G401.6 (cell line): ENCODE data around the gene IL22RA2.

ENCODE experiments used
- FAIRE-seq: peaks from 2 replicates; lab custom pipeline; 2012; peaks lifted over from hg19 to GRCh38; lab: Jason Lieb, UNC

IL22RA2 gene

DNA sequence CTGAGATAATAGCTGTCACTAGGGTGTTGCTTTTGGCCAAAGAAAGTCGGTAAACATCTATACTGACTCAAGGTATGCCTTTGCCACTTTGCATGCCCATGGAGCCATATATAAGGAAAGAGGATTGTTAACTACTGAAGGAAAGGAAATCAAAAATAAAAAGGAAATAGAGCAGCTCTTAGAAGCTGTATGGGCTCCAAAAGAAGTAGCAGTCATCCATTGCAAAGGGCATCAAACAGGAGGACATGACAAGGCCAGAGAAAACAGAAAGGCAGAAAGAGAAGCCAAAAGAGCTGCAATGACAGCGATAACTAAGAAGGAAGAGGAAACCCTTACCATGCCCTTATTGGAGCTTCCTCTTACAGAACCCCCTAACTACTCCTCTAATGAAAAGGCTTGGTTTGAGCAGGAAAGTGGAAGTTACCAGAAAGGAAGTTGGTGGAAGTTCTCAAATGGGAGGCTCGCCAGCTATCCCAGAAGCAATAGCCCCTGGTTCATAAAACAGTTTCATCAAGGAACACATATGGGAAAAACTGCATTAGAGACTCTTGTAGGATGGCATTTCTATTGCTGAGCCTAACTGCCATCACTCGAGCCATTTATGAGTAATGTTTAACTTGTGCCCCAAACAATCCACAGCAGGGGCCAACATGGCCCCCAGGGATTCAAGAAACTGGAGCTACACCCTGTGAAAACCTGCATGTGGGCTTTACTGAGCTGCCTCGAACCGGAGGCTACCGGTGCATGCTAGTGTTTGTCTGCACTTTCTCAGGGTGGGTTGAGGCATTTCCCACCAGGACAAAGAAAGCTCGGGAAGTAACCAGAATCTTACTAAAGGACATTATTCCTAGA is 7.0 kb downstream of the IL22RA2 start:
- FAIRE-seq: no peak

DNA sequence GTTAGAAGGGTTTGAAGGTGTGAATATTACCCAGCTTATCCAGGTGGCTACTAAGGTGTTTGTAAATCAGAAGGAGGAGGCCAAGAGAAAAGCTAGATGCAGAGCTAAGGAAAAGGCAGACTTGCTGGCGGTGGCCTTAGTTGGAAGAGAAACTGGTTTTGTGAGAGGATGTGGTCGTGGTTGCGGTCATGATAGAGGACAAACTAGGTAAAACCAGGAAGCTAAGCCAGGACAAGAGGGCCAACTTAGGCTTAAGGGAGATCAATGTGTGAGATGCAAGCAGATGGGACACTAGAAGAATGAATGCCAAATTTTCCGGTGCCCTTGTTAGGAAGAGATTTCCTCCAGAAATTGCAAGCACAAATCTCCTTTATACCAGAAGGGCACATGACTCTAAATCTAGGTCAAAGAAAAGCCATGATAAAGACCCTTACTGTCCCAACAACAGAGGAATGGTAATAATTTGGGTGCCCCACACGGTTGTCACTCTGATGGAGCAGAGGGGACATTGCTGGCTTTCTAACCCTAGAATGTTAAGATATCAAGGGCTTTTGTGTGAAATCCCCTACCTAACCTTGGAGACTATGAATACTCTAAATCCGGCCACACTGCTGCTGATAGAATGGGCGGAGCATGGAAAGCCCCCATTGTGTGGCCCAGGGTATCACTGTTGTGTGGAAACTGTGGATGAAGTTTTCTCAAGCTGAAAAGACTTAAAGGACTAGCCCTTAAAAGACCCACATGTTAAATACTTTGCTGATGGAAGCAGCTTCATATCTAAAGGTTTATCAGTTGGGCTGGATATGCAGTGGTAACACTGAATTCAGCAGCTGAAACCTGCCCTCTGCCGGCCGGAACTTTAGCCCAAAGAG is 7.8 kb downstream of the IL22RA2 start:
- FAIRE-seq: no peak

DNA sequence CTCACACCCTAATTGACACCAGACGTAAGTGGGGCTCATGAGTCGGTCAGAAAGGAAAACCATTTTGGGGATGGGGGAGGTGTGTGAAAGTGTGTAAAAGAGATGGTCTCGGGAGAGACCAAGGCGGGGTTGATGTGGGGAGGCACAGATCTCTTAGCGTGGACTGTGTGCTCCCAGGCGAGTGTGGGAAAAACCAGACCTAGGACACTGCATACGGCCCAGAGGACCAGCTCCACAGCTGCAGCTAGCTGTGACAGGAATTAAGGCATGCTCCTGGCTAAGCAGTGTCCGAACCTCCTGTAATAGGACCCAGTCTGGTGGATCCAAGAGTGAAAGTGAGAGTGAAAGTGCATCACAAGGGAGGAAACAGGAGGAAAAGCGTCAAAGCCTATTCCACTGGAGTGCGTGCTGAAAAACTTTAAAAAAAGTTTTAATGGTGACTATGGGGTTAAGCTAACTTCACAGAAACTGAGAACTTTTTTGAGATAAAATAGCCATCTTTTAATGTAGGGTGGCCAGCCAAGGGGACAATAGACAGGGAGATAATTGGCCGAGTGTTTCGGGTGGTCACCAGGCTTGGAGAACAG is 9.6 kb downstream of the IL22RA2 start:
- FAIRE-seq: no peak

DNA sequence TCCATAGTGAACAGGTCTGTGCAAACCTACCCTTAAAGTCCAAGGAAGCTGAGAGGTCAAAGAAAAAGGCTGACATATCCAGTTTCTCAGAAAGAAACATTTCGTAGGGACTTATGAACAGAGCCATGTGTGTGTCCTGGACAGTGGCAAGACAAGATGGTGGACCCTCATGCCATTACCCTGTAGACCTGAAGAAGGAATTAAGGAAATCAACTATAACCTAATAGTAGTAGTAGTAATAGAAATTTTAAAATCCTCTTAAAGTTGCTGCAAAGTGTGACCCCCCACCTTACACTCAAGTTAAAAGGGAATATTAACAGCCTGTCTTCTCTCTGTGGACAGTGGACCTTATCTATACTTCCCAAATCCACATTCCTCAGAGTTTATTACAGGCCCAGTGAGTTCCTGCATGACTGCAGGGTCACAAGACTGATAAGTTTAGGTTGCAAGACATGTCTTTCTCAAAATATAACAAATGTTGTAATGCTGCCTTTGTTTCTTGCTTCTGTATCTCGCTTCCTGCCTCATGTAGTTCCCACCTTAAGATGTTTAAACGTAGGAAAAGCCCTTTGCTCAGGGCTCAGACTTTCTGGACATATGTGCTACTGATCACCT is 10.6 kb downstream of the IL22RA2 start:
- no peak for FAIRE-seq

DNA sequence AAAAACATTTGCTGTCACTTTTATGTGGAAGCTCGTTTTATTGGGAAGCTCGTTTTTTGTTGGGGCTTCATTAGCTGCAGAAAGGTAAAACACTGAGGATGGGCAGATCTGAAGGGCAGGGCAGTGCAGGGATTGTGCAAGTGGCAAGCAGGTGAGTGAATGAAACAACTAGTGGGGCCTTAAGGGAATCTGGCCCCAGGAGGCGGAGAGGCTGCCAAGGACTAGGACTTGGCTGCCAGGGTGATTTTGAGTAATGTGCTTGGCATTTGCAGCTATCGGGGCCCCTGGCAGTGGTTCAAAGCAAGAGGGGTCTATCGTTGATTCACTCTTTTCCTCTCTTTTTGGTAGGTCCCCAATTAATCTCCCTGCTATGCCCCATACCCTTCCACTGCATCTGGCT is 11.5 kb downstream of the IL22RA2 start:
- no peak for FAIRE-seq

DNA sequence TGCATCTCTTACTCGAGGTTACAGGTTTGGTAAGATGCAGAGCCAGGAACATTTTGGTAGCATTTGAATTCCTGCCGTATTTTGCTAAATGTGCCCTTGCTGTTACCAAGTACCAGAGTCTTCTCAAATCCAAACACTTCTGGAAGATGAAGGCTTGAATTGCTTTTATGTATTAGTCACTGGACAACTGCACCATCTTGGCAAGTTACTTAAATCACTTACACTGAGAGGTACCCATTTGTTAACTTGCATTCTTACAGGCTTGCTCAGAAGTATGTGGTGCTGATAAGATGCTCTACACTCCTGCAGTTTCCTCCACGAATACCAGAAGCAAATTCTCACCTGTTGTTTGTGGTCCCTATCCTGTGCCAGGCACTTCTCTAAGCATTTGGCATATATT is 12.7 kb downstream of the IL22RA2 start:
- FAIRE-seq: no peak

DNA sequence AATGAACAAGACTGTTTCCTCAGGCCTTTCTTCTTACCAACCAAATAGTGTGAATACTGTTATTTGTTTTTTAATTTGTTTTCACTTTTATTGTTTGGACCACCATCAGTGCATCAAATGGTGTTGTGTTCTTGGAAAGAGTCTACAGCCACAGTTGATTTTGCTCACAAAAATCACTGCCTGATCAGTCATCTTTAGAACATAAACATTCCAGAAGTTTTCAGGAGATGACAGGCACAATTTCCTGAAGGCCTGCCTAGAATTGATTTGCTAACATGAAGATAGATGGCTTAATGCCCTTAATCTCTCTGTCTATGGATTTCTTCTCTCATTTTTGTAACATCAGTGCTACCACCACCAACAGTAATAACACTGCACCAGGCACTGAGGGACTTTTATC is 13.5 kb downstream of the IL22RA2 start:
- no peak for FAIRE-seq

DNA sequence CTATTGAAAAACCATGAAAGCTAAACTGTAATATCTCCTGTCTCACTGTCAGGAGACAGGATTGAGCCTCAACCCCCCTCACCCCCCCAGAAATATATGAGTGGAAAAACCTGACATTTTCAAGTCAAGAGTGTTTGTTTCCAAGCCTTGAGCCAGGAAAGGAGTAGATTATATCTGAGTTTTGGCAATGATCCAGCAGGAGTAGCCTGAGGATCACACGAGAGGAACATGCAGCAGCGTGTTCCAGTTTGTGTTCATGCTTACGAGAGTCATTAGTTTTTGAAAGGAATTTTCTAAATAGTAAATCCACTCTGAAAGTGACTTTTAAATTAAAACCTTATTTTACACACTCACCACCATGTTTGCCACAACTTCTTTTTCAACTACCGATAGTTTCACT is 15.8 kb downstream of the IL22RA2 start:
- no peak for FAIRE-seq

DNA sequence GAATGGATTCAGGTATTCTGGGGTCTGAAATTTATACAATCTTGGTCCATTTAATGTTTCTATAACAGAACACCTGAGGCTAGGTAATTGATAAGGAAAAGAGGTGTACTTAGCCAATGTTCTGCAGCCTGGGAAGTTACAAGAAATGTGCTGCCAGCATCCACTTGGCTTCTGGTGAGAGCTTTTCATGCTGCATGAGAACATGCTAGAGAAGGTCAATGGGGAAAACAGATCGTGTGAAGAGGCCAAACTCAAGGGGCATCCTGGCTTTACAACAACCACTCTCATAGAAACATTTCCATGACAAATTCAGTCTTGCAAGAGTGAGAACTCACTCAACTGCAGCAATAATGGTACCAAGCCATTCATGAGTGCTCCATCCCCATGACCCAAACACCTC is 16.8 kb downstream of the IL22RA2 start:
- FAIRE-seq: no peak

DNA sequence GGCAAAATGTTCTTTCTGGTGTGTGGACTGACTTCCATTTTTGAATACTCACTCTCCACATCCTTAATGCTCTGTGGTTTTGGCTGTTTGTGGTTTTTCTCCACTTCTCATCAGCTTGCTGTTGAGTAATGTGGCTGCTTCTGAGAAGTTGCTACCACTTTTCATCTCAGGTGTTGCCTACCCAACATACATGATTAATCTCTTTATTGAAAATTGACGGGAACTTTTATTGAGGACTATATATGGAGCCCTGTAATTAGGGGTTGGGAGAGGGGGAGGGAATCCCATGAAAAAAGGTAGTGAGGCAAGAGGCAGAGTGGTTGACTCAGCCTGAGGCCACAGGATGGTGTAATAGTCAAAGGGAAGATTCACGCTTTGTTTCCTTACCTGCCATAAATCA is 17.6 kb downstream of the IL22RA2 start:
- FAIRE-seq: no peak

DNA sequence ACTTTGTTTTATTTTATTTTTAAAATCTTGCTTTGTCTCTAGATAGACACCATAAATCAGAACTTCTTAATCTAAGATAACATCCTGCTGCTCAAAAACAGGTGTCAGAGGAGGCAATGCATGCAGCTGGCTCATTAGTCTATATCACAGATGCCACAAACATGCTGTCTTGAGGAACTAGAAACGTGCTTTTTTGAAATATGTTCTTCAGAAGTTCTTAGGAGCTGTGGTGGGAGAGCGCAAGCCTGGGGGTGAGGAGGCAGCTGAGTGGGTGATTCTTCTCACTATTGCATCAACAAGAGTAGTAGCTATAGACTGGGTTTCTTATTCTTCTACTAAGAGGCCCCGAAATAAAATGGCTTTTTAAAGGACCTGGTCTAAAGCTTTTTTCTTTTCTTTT is 23.4 kb downstream of the IL22RA2 start:
- FAIRE-seq: no peak

DNA sequence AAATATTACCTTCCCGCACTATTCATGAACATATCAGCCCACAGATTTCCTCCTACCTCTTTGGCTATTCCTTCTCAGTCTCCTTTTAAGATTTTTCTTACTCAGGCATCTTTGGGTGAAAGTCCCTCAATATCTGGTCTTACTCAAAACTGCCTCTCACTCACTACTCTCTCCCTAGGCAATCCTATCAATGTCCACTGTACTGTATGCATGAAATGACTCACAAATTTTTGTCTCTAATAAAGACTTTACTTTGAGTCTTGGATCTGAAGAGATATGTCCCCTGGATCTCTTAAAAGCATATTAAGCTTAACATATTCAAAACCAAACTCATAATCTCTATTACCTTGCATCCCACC is 24.4 kb downstream of the IL22RA2 start:
- no peak for FAIRE-seq

DNA sequence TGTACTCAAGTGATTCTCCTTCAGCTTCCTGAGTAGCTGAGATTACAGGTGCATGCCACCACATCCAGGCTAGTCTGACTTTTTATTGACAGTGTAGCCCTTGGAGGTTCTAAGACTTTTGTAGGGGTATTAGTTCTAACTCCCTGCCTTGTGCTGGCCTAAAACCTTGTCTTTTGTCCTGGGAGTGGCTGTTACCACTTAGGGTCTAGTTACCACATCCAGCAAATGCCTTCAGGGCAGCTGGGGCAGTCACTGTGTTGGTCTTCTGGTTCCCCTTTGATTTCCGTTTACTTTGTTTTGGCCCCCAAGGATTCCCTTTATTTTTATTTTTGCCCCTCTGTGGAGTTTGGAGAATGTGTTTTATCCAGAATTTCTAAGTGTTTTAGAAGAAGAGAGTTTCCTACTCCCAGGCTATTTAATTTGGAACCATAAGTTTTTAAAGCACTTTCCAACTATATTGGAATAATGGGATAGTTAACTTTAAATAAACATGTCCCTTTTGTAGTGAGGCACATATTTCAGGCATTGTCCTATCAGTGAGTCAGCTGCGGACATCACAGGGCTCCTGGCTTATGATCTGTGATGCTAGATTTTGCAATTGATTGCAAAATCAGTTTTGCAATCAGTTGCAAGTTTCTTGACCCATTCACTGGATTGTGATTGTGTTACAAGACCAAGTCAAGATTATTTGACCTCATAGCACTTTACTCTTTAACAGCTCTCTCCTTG is 25.0 kb downstream of the IL22RA2 start:
- FAIRE-seq: no peak

DNA sequence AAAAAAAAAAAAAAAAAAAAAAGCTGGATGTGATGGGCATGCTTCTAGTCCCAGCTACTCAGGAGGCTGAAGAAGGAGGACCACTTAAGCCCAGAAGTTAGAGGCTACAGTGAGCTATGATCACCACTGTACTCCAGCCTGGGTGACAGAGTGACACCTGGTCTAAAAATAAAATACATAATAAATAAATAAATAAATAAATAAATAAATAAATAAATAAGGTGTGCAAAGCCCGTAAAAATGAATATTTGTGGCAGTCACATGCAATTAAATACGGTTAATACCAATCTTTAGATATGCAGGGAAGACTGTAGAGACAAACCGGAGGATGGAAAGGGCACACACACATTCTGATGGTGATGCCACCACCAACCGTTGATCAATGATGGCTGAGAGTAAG is 26.2 kb downstream of the IL22RA2 start:
- FAIRE-seq: no peak

DNA sequence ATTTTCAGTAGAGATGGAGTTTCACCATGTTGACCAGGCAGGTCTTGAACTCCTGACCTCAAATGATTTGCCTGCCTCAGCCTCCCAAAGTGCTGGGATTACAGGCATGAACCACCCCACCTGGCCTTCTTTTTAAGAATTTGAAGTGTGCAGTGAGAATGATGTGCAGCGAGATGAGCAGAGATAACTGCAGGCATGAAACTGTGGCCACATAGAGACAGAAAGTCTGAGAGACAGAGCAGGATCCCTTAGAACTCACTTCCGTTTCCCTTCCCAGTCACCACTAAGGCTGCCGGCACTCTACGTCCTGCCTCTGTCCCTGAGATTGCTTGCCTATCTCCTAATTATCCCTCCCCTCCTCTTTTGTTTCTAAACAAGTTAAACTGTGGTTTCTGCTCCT is 27.2 kb downstream of the IL22RA2 start:
- no peak for FAIRE-seq

DNA sequence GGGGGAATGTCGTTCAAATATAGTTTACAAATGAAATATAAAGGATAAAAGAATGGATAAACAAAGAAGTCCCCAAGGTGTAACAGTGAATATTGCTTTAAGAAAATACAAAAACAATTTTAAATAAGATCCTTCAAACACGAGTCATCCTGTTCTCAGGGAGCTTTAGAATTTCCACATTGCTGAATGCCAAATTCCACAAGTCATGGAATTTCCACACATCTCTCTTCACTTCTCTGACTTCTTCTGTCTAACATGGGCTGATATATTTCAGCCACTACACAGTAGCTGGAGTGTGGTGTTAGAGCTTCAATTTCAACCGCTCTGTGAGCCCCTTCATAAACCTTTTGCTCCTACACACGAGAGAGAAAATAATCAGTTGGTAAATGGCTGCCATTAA is 28.0 kb downstream of the IL22RA2 start:
- FAIRE-seq: no peak

DNA sequence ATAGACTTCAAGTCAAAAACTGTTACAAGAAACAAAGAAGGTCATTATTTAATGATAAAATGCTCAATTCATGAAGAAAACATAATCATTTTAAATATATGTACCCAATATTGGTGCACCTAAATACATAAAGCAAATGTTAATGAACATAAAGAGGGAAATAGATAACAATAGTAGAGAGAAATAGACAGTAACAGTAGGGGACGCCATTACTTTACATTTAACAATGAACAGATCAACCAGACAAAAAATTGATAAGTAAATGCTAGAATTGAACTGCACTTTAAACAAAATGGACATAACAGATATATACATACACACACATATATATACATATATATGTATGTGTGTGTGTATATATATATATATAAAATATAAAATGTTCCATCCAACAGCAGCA is 37.4 kb downstream of the IL22RA2 start:
- peak; percentile 15 for FAIRE-seq

DNA sequence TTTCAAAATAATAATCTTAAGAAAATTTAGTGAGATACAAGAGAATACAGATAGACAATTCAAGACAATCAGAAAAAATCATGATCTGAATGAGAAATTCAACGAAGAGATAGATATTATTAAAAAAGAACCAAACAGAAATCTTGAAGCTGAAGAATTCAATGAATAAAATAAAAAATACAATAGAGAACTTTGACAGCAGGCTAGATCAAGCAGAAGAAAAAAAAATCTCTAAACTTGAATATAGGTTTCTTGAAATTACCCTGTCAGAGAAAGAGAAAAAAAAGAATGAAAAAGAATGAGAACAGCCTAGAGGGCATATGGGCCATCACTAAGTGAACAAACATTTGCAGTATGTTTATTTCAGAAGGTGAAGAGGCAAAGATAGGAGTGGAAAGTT is 39.0 kb downstream of the IL22RA2 start:
- no peak for FAIRE-seq

DNA sequence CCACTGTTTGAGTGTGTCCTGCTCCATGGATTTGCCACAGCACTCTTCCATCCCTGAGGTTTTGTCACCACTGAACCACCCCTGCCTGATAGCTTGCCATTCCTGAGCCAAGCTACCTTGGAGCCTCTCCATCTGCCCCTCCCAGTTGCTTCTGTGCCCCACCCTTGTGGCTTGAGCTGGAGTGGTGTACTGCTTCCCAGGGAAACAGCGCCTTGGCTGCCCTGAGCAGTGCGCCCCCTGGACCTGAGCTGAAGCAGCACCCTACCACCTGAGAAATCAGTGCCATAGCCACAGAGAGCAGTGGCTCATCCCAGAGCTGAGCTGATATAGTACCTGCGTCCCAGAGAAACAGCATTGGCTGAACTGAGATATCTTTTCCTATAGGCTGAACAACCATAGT is 40.3 kb downstream of the IL22RA2 start:
- FAIRE-seq: no peak

DNA sequence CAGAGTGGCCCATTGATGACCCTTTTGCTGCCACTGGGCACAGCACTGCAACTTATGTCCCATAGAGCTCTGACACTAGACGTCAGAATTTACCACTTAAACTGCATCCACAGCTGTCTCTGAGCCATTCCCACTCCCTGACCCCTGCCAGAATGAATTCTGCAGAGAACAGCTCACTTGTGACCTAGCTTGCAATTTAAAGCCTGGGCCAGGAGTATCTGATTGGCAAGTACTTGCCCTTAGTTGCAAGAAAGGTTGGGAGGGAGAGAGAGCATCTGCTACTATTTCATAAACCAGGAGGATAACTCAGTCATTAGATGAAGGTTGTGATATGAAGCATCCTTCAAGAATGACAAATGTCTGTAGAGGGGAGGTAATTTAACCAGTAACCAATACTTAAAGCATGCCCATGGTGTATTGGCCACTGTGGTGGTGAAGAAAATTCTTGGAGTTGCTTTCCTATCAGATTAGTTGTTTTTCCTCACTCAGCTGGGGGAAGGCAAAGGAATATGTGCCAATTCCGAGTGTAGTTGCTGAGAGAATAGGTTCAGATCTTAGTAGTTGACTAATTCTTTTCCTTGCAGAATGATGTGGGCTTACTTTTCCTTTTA is 46.5 kb downstream of the IL22RA2 start:
- no peak for FAIRE-seq

DNA sequence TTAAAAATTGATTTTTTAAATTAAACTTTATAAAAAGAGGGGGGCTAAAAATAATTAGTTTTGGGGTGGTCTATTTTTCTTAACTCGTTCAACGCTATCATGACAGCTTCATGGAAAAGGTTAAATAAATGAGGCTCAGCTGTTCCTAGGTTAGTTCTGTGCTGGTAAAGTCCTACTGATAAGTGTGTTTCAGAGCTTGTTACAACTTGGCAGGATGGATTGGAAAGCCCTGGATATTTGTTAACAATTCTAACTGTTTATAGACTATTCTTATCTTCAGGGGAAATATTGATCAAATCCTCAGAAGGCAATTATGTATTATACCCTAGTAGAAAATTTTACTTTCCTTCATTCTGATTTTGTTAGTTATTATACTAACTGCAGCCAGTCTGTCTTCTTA is 50.4 kb downstream of the IL22RA2 start:
- FAIRE-seq: no peak

DNA sequence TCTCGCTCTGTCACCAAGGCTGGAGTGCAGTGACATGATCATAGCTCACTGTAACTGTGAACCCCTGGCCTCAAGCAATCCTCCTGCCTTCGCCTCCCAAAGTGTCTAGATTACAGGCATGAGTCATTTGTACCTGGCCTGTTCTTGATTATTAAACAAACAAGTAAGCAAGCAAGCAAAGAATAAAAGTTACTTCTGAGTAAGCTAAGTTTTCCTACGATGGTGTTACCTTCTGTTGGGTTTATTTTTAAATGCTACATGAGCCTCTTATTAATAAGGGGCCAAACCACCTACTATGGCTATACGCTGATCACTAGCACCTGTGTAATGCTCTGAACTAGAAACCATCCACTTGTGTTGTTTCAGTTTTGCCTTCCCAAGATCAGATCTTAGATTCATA is 50.8 kb downstream of the IL22RA2 start:
- FAIRE-seq: no peak
